ENCODE data around the gene DDN. TPM values are rescaled to one million over a fixed set of nuclear protein-coding genes. Genes with fewer than 3 reads are reported as not detected.

DDN gene
- total and polyA plus RNA-seq, 10 donors: 0.09 to 2.0 (median 0.42) TPM; not detected in 1

- TF ChIP-seq POLR2A (IDR thresholded peaks at IDR 0.05) (no peak), CTCF (IDR thresholded peaks at IDR 0.05 in 8 of 11, conservative IDR thresholded peaks at IDR 0.05 in 3 of 11) (no peak), POLR2AphosphoS5 (IDR thresholded peaks at IDR 0.05) (no peak)
- no peak for DNase-seq
- WGBS, 5 donors: 30 to 36% (median 32%) methylated on average over 10 of the region's 10 CpGs
- H3K27ac ChIP-seq: no peak overlapping the region
- H3K4me1 ChIP-seq: peaks cover 9 to 56% (median 38%) of the 10 kb centered on the region in 6 donors
- peaks cover 9 to 69% (median 54%) of the 10 kb centered on the region in 7 donors for H3K27me3 ChIP-seq (replicated peaks in 1 of 7)
- peak overlapping the region in 1 of 8 donors; percentile 55 for H3K4me3 ChIP-seq
- H3K36me3 ChIP-seq: no peaks in the 10 kb centered on the region
- H3K9me3 ChIP-seq: no peaks in the 10 kb centered on the region
- intact Hi-C loops (cut with DNase I; ENCODE audit: low total_unique reads): no loop called here
These were observed 28.4 kb downstream of the DDN start for GRCh38 chr12:48970702-48971334.

GRCh38 chr12:48969833-48970701, 29.1 kb downstream of the DDN start:
- TF ChIP-seq POLR2A (IDR thresholded peaks at IDR 0.05): no peak
- TF ChIP-seq CTCF (IDR thresholded peaks at IDR 0.05 in 8 of 11, conservative IDR thresholded peaks at IDR 0.05 in 3 of 11): no peak
- peak in 1 of 3 donors; percentile 38 for TF ChIP-seq POLR2AphosphoS5 (IDR thresholded peaks at IDR 0.05)
- H3K9me3 ChIP-seq: no peaks in the 10 kb centered on the region
- peaks cover 9 to 62% (median 54%) of the 10 kb centered on the region in 7 donors for H3K27me3 ChIP-seq (replicated peaks in 1 of 7)
- no peak for DNase-seq
- intact Hi-C loops (cut with DNase I; ENCODE audit: low total_unique reads): no loop called here
- H3K27ac ChIP-seq: no peak overlapping the region
- H3K4me1 ChIP-seq: peaks cover 9 to 56% (median 38%) of the 10 kb centered on the region in 6 donors
- 5 to 13% (median 8%) methylated on average over 39 to 77 of the region's 77 CpGs for WGBS, 5 donors
- no peaks in the 10 kb centered on the region for H3K36me3 ChIP-seq
- peak overlapping the region in 6 of 8 donors; percentile 9 to 55 (median 18) for H3K4me3 ChIP-seq

GRCh38 chr12:48969160-48969771, 29.9 kb downstream of the DDN start:
- intact Hi-C loops (cut with DNase I; ENCODE audit: low total_unique reads): no loop called here
- H3K27me3 ChIP-seq (replicated peaks in 1 of 7): peaks cover 9 to 55% (median 51%) of the 10 kb centered on the region in 7 donors
- H3K36me3 ChIP-seq: no peaks in the 10 kb centered on the region
- no peak for TF ChIP-seq CTCF (IDR thresholded peaks at IDR 0.05 in 8 of 11, conservative IDR thresholded peaks at IDR 0.05 in 3 of 11)
- no peak for TF ChIP-seq POLR2A (IDR thresholded peaks at IDR 0.05)
- TF ChIP-seq POLR2AphosphoS5 (IDR thresholded peaks at IDR 0.05): no peak
- H3K4me1 ChIP-seq: peaks cover 9 to 56% (median 38%) of the 10 kb centered on the region in 6 donors
- DNase-seq: no peak
- peak overlapping the region in 2 of 8 donors; percentile 16 to 55 for H3K4me3 ChIP-seq
- WGBS, 5 donors: 60 to 69% (median 65%) methylated on average over 7 to 8 of the region's 8 CpGs
- H3K27ac ChIP-seq: no peak overlapping the region
- no peaks in the 10 kb centered on the region for H3K9me3 ChIP-seq

Measured in spleen (tissue), 11 donors.